ENCODE data around the gene COL27A1.
"Not testable (repeated sequence)": the region's sequence is repeated elsewhere in the genome, so short reads cannot be mapped to it uniquely, and the experiment has no call there.

- TF ChIP-seq POLR2AphosphoS5, POLR2A (IDR thresholded peaks at IDR 0.05; ENCODE audit: low read depth, low read length): not testable (repeated sequence)
Observed at GRCh38 chr9:114328937-114329624, 173.7 kb downstream of the COL27A1 start.
